Measurements from ENCODE around the gene SLC29A3. TPM values are rescaled to one million over a fixed set of nuclear protein-coding genes. Genes with fewer than 3 reads are reported as not detected.

Gene SLC29A3
- total RNA-seq, 1 experiment from 2014 or later = 5.9 TPM

- no peak for TF ChIP-seq EZH2phosphoT487 (IDR thresholded peaks at IDR 0.05; ENCODE audit: borderline replicate concordance)
- no peak for TF ChIP-seq POLR2AphosphoS5 (IDR thresholded peaks at IDR 0.05; ENCODE audit: low read depth, low read length)
- TF ChIP-seq SIN3A (IDR thresholded peaks at IDR 0.05; ENCODE audit: low read depth) = no peak
- TF ChIP-seq RAD21 (IDR thresholded peaks at IDR 0.05; ENCODE audit: low read depth) = no peak
- TF ChIP-seq ZNF274 (IDR thresholded peaks at IDR 0.05; ENCODE audit: low read depth, low read length) = no peak
- no peak for TF ChIP-seq CEBPB (IDR thresholded peaks at IDR 0.05; ENCODE audit: low read depth)
- no peak for TF ChIP-seq SRF (IDR thresholded peaks at IDR 0.05; ENCODE audit: low read depth)
- no peak for TF ChIP-seq REST (IDR thresholded peaks at IDR 0.05; ENCODE audit: low read depth)
- no peak for TF ChIP-seq ZFX (IDR thresholded peaks at IDR 0.05)
- no peak for TF ChIP-seq MAX (IDR thresholded peaks at IDR 0.05)
- RAD21 ChIA-PET (ENCODE audit: low non-redundant PET in 1 of 2, low total read pairs in 2 of 2, uncharacterized antibody in 2 of 2, unreplicated experiment in 2 of 2) = interaction anchor here in 1 of 2 experiments (0.6 kb wide), 1 partner anchor 313 kb away, joined by 4 read pairs; no protein-coding TSS in a partner anchor
- no peaks in the 10 kb centered on the region for H3K36me3 ChIP-seq (ENCODE audit: control insufficient read depth in 1 of 2, insufficient read depth in 2 of 2, low read length in 2 of 2)
- CTCF ChIA-PET = interaction anchor here (0.7 to 2.5 kb wide), 3 partner anchors 72 to 314 kb away, joined by 3 to 32 read pairs (median 3); no protein-coding TSS in a partner anchor
- intact Hi-C loops (cut with micrococcal nuclease) = loop anchor here (5.0 kb wide), 3 partner anchors 240 to 515 kb away; no protein-coding TSS in a partner anchor
- no peak overlapping the region for H3K4me3 ChIP-seq (replicated peaks in 1 of 2; ENCODE audit: low read depth in 1 of 2, low read length in 2 of 2)
- no peaks in the 10 kb centered on the region for H4K20me1 ChIP-seq (ENCODE audit: insufficient read depth)
- no peak overlapping the region for H2AFZ ChIP-seq (ENCODE audit: low read depth, low read length, poor library complexity, severe bottlenecking)
- H3K27ac ChIP-seq (ENCODE audit: low read depth, low read length) = no peak overlapping the region
- POLR2A ChIA-PET = no interaction called here
- H3K4me2 ChIP-seq (ENCODE audit: low read length) = no peak overlapping the region
- DNase-seq (ENCODE audit: low read depth, low spot score) (no peak), ATAC-seq (no peak)
- no peaks in the 10 kb centered on the region for H3K9me3 ChIP-seq (ENCODE audit: control insufficient read depth in 1 of 2, insufficient read depth in 1 of 2, low read depth in 1 of 2, low read length in 2 of 2)
- no peaks in the 10 kb centered on the region for H3K27me3 ChIP-seq (ENCODE audit: insufficient read depth, low read length)
- no TSS peak for BruUV-seq (replicated peaks)
- H3K4me1 ChIP-seq (ENCODE audit: control insufficient read depth in 1 of 2, insufficient read depth in 2 of 2, low read length in 2 of 2) = peaks cover 6 to 8% of the 10 kb centered on the region in 2 experiments; a peak in 3 of 4 replicates
- no peaks in the 10 kb centered on the region for H3K79me2 ChIP-seq (ENCODE audit: insufficient read depth, low read length)
- no peaks in the 10 kb centered on the region for H3K9me2 ChIP-seq (ENCODE audit: insufficient read depth)
- no peak overlapping the region for H3K9ac ChIP-seq (ENCODE audit: low read length)
These were observed 63.7 kb downstream of the SLC29A3 start for GRCh38 chr10:71382757-71383156.
